ENCODE measurements around the gene TAF10.
A peak's percentile ranks its signal among the peaks of the same experiment; 100 is the strongest.

Gene TAF10

GRCh38 chr11:6612213-6613041 is at the start of gene TAF10:
TSS of gene TAF10 (minus strand) at chr11:6612216. CDS start at chr11:6612189, 27 bp downstream.
- peak; percentile 50 for TF ChIP-seq CTCF (IDR thresholded peaks at IDR 0.05; ENCODE audit: insufficient read depth, low read length, poor library complexity, severe bottlenecking)
- peak; percentile 96 for DNase-seq (ENCODE audit: extremely low read depth, insufficient read length)
- peaks cover 25% of the 10 kb centered on the region for H3K36me3 ChIP-seq (ENCODE audit: control insufficient read depth, insufficient read depth, low read length)
- H3K27me3 ChIP-seq (replicated peaks; ENCODE audit: control insufficient read depth, insufficient read depth, low read length), result no peaks in the 10 kb centered on the region
- peak within 1 kb of the TSS; percentile 62 for H3K4me3 ChIP-seq (replicated peaks; ENCODE audit: low read depth, low read length)

GRCh38 chr11:6660712-6661111 is 48.7 kb upstream of the TAF10 start:
- Histone ChIP-seq H3K36me3 (ENCODE audit: control insufficient read depth, insufficient read depth, low read length) (no peaks in the 10 kb centered on the region), H3K27me3 (replicated peaks; ENCODE audit: control insufficient read depth, insufficient read depth, low read length) (no peaks in the 10 kb centered on the region; the same call in 1 of the 2 replicates), H3K4me3 (replicated peaks; ENCODE audit: low read depth, low read length) (no peak overlapping the region)
- DNase-seq (ENCODE audit: extremely low read depth, insufficient read length), result no peak
- no peak for TF ChIP-seq CTCF (IDR thresholded peaks at IDR 0.05; ENCODE audit: insufficient read depth, low read length, poor library complexity, severe bottlenecking)

- TF ChIP-seq CTCF (IDR thresholded peaks at IDR 0.05; ENCODE audit: insufficient read depth, low read length, poor library complexity, severe bottlenecking), result no peak
- Histone ChIP-seq H3K27me3 (replicated peaks; ENCODE audit: control insufficient read depth, insufficient read depth, low read length) (peaks cover 5% of the 10 kb centered on the region), H3K36me3 (ENCODE audit: control insufficient read depth, insufficient read depth, low read length) (no peaks in the 10 kb centered on the region), H3K4me3 (replicated peaks; ENCODE audit: low read depth, low read length) (no peak overlapping the region)
- no peak for DNase-seq (ENCODE audit: extremely low read depth, insufficient read length)
Observed at GRCh38 chr11:6658647-6659046, 46.6 kb upstream of the TAF10 start.

- no peak for TF ChIP-seq CTCF (IDR thresholded peaks at IDR 0.05; ENCODE audit: insufficient read depth, low read length, poor library complexity, severe bottlenecking)
- Histone ChIP-seq H3K27me3 (replicated peaks; ENCODE audit: control insufficient read depth, insufficient read depth, low read length) (peaks cover 5% of the 10 kb centered on the region), H3K4me3 (replicated peaks; ENCODE audit: low read depth, low read length) (no peak overlapping the region), H3K36me3 (ENCODE audit: control insufficient read depth, insufficient read depth, low read length) (no peaks in the 10 kb centered on the region)
- no peak for DNase-seq (ENCODE audit: extremely low read depth, insufficient read length)
Observed at GRCh38 chr11:6657346-6657745, 45.3 kb upstream of the TAF10 start.

- Histone ChIP-seq H3K4me3 (replicated peaks; ENCODE audit: low read depth, low read length) (no peak overlapping the region), H3K27me3 (replicated peaks; ENCODE audit: control insufficient read depth, insufficient read depth, low read length) (peaks cover 5% of the 10 kb centered on the region), H3K36me3 (ENCODE audit: control insufficient read depth, insufficient read depth, low read length) (no peaks in the 10 kb centered on the region)
- no peak for DNase-seq (ENCODE audit: extremely low read depth, insufficient read length)
- no peak for TF ChIP-seq CTCF (IDR thresholded peaks at IDR 0.05; ENCODE audit: insufficient read depth, low read length, poor library complexity, severe bottlenecking)
Observed at GRCh38 chr11:6656936-6657335, 44.9 kb upstream of the TAF10 start.
